Epithelial cell of esophagus (primary cell): ENCODE measurements around the gene PHACTR1.

Experiments
- DNase-seq: peaks from one replicate; pipeline ENCODE4 v3.0.0; 2010; ENCODE audit warnings: low read depth
- H3K4me3 ChIP-seq: 2 replicates; pipeline ENCODE4 v1.5.1; 2011; ENCODE audit warnings: mild to moderate bottlenecking, low read length, control low read depth
- TF ChIP-seq, protein P1 (sequence below): IDR thresholded peaks from 2 replicates; pipeline ENCODE4 v1.5.1; 2011; ENCODE audit warnings: low read depth, mild to moderate bottlenecking, low read length, control low read depth, inconsistent platforms; ENCODE audit not compliant: insufficient read depth; ENCODE audit errors: missing control alignments

Gene PHACTR1

DNA sequence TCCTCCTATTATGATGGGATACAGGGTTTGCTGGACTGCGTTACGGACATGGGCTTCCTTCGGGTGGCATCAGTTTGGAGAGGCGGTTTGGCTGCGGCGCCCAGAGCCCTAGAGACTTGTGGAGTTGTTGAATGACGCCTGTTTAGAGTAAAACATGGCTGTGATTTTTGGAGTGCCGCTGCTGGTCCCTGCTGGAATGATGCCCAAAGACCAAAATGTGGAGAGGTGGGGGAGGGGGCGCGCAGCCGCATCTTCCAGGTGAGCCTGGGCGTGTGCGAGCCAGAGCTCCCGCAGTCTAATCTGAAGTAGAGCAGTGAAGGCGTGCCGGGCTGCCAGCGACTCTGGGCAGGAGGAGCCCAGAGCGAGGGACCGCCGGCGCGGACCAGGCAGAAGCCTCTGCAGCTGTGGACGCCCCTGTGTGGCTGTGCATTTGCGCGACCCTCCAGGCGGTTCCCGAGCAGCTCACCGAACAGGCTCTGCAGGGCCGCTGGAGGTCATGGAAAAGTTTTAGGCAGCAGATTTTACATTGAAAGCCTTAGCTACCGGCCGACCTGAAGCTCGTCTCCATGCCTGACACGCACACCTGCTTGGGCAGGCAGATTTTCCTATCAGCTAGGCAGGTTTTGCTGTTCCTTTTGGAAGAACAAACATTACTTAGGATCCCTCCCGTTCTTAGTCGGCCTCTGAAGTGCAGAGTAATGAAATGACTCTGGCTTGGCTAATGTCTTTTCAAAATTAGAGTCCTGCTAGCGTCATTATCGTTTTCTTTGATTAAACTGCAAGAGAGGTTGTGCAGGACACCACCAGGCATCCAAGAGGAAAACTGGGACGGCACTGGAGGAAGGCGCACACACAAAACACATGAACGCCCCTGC lies 298.2 kb downstream of the PHACTR1 start:
- no peak overlapping the region for H3K4me3 ChIP-seq
- TF ChIP-seq, protein P1, sequence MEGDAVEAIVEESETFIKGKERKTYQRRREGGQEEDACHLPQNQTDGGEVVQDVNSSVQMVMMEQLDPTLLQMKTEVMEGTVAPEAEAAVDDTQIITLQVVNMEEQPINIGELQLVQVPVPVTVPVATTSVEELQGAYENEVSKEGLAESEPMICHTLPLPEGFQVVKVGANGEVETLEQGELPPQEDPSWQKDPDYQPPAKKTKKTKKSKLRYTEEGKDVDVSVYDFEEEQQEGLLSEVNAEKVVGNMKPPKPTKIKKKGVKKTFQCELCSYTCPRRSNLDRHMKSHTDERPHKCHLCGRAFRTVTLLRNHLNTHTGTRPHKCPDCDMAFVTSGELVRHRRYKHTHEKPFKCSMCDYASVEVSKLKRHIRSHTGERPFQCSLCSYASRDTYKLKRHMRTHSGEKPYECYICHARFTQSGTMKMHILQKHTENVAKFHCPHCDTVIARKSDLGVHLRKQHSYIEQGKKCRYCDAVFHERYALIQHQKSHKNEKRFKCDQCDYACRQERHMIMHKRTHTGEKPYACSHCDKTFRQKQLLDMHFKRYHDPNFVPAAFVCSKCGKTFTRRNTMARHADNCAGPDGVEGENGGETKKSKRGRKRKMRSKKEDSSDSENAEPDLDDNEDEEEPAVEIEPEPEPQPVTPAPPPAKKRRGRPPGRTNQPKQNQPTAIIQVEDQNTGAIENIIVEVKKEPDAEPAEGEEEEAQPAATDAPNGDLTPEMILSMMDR = no peak

DNA sequence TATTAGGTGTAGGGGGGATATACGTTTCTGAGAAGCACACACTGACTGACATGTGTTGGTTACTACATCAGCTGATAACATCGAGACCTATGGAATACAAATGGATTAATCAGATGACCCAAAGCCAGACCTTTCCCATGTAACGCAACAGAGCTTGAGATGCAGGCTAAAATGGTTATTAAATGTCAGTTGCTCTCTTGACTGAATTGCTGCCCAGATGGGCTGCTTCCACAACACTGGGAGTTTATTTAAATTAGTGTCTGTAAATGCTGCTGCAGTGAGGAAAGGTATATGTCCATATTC lies 298.8 kb downstream of the PHACTR1 start:
- TF ChIP-seq, protein P1 = no peak
- no peak overlapping the region for H3K4me3 ChIP-seq
- DNase-seq = no peak

More for the DNA sequence above, 298.2 kb downstream of the PHACTR1 start:
- DNase-seq = peak; percentile 13

DNA sequence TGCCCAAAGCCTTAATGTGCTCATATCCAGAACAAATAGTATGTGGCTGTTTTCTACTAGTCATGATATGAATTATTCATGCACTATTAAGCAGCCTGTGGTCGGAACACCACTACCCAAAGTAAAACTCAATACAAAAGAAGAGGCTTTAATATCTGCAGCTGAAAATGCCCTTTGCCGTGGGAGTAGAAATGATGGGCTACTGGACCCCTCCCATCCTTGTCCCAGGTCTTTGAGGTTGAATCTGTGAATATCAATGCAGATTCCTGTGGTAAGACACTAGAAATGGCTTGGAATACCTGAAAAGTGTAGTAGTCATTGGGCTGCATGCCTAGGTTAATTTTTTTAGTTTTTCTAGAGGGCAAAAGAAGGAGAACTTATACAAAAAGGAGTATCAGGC lies 308.0 kb downstream of the PHACTR1 start:
- DNase-seq = no peak
- TF ChIP-seq, protein P1 = no peak
- H3K4me3 ChIP-seq = no peak overlapping the region

DNA sequence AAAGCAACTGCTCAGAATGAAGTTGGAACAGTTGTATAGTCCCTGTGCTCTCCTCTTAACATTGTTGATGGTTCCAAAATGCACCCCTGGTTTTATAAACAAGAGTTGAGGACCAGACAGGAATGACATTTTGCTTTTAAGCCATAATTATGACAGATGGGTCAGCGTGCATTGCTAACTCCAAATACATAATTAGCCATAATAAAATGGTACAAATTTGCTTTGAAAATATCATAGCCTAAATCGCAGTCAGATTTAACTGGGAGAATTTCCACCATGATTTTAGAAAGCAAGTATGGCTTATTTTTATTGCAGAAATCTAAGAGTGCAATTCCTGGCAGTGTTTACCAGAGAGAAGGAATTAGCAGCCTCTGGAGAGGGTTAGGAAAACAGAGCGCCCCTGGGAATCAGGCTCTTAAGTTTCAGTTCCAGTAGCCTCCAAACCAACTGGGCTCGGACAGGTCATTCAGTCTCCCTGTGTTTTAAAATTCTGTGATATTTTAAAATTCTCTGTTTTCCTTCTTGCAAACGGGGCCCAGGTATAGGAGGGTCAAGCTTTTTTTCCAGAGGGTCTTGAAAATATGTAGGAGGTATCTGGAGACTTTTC lies 309.4 kb downstream of the PHACTR1 start:
- no peak for DNase-seq
- TF ChIP-seq, protein P1 = no peak
- no peak overlapping the region for H3K4me3 ChIP-seq

DNA sequence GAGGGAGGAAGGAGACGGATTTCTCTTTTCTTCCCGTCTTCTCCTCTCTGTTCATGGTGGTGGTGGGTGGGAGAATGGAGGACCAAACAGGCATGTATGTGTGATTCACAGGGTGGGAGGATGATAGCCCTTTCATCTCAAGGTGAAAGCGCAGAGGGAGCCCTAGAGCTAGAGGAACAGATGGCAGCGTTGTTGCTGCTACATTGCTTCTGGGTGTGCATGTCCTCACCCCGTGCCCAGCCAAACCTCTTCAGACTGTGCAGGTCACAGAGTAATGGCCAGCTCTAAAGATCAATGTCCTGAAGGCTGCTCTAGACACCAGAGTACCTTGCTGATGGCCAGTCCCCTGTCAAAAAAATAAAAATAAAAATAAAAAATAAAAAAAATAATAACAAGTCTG lies 310.0 kb downstream of the PHACTR1 start:
- TF ChIP-seq, protein P1 = no peak
- no peak for DNase-seq
- no peak overlapping the region for H3K4me3 ChIP-seq

DNA sequence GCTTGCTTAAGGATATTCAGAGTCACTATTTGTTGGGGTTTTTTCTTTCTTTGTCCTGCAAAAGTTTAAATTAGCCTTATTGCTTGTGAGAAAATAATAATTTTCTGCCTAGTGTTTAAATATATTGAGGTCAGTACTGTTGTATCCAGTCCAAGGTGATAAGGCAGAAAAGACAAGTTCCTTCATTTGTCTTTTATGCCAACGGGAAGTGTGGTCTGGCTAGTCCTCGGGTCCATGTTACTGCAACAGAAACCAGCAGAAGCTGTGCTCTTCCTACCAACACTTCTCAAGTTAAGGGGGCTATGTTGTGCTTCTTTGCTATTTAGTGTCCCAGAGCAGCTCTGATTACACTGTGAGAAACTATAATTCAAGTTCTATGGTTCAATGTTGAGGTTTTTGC lies 310.6 kb downstream of the PHACTR1 start:
- DNase-seq = no peak
- H3K4me3 ChIP-seq = no peak overlapping the region
- TF ChIP-seq, protein P1 = no peak
